ENCODE results near the gene EIF4E1B.

EIF4E1B gene

GRCh38 chr5:176659860-176660461 is 29.5 kb downstream of the EIF4E1B start:
- H3K4me2 ChIP-seq (ENCODE audit: low read length) = no peak overlapping the region
- peaks cover 3% of the 10 kb centered on the region; the same call in 1 of the 2 replicates for H4K20me1 ChIP-seq (ENCODE audit: control insufficient read depth, insufficient read depth, low read depth, low read length)
- no peaks in the 10 kb centered on the region for H3K9me2 ChIP-seq (replicated peaks; ENCODE audit: control insufficient read depth, low read length)
- no peaks in the 10 kb centered on the region for H3F3A ChIP-seq (ENCODE audit: control insufficient read depth, insufficient read depth)
- no peaks in the 10 kb centered on the region for H3K9me3 ChIP-seq (ENCODE audit: control insufficient read depth, insufficient read depth, low read length)
- no peaks in the 10 kb centered on the region for H3K36me3 ChIP-seq (ENCODE audit: control insufficient read depth, low read length)
- peaks cover 3% of the 10 kb centered on the region; the same call in 1 of the 2 replicates for H3K27me3 ChIP-seq (ENCODE audit: control insufficient read depth, low read length)
- no peak overlapping the region for H3K4me3 ChIP-seq (ENCODE audit: low read length)
- TF ChIP-seq EZH2phosphoT487 (IDR thresholded peaks at IDR 0.05; ENCODE audit: borderline replicate concordance, low read length) (no peak), CTCF (IDR thresholded peaks at IDR 0.05; ENCODE audit: low read depth, low read length, poor library complexity, severe bottlenecking) (no peak)
- H3K27ac ChIP-seq (ENCODE audit: low read depth, low read length) = no peak overlapping the region
- no peaks in the 10 kb centered on the region for H3K4me1 ChIP-seq (ENCODE audit: control insufficient read depth, low read length)
- no peaks in the 10 kb centered on the region for H3K79me2 ChIP-seq (ENCODE audit: control insufficient read depth, low read length)

- Histone ChIP-seq H3K4me3 (ENCODE audit: low read length) (no peak overlapping the region), H3K9me2 (replicated peaks; ENCODE audit: control insufficient read depth, low read length) (no peaks in the 10 kb centered on the region), H3F3A (ENCODE audit: control insufficient read depth, insufficient read depth) (no peaks in the 10 kb centered on the region), H3K4me2 (ENCODE audit: low read length) (no peak overlapping the region), H3K36me3 (ENCODE audit: control insufficient read depth, low read length) (no peaks in the 10 kb centered on the region), H3K79me2 (ENCODE audit: control insufficient read depth, low read length) (no peaks in the 10 kb centered on the region), H3K4me1 (ENCODE audit: control insufficient read depth, low read length) (no peaks in the 10 kb centered on the region), H4K20me1 (ENCODE audit: control insufficient read depth, insufficient read depth, low read depth, low read length) (peaks cover 3% of the 10 kb centered on the region; the same call in 1 of the 2 replicates), H3K27me3 (ENCODE audit: control insufficient read depth, low read length) (peaks cover 3% of the 10 kb centered on the region; the same call in 1 of the 2 replicates), H3K9me3 (ENCODE audit: control insufficient read depth, insufficient read depth, low read length) (no peaks in the 10 kb centered on the region), H3K27ac (ENCODE audit: low read depth, low read length) (no peak overlapping the region)
- TF ChIP-seq CTCF (IDR thresholded peaks at IDR 0.05; ENCODE audit: low read depth, low read length, poor library complexity, severe bottlenecking) (no peak), EZH2phosphoT487 (IDR thresholded peaks at IDR 0.05; ENCODE audit: borderline replicate concordance, low read length) (no peak)
These were observed 30.0 kb downstream of the EIF4E1B start for GRCh38 chr5:176660530-176660859.

GRCh38 chr5:176660860-176661641 is 30.6 kb downstream of the EIF4E1B start:
- Histone ChIP-seq H3K27ac (ENCODE audit: low read depth, low read length) (no peak overlapping the region), H3K4me2 (ENCODE audit: low read length) (no peak overlapping the region), H3K36me3 (ENCODE audit: control insufficient read depth, low read length) (no peaks in the 10 kb centered on the region), H3K9me3 (ENCODE audit: control insufficient read depth, insufficient read depth, low read length) (no peaks in the 10 kb centered on the region), H3K4me1 (ENCODE audit: control insufficient read depth, low read length) (no peaks in the 10 kb centered on the region), H3F3A (ENCODE audit: control insufficient read depth, insufficient read depth) (no peaks in the 10 kb centered on the region), H4K20me1 (ENCODE audit: control insufficient read depth, insufficient read depth, low read depth, low read length) (peaks cover 3% of the 10 kb centered on the region; the same call in 1 of the 2 replicates), H3K79me2 (ENCODE audit: control insufficient read depth, low read length) (no peaks in the 10 kb centered on the region), H3K27me3 (ENCODE audit: control insufficient read depth, low read length) (peaks cover 3% of the 10 kb centered on the region; the same call in 1 of the 2 replicates), H3K4me3 (ENCODE audit: low read length) (no peak overlapping the region), H3K9me2 (replicated peaks; ENCODE audit: control insufficient read depth, low read length) (no peaks in the 10 kb centered on the region)
- TF ChIP-seq CTCF (IDR thresholded peaks at IDR 0.05; ENCODE audit: low read depth, low read length, poor library complexity, severe bottlenecking) (peak; percentile 98), EZH2phosphoT487 (IDR thresholded peaks at IDR 0.05; ENCODE audit: borderline replicate concordance, low read length) (no peak)

Data from DOHH2 (cell line).